CD4-positive, alpha-beta T cell (primary cell): ENCODE data around the gene PBX4. TPM values are rescaled to one million over a fixed set of nuclear protein-coding genes. Genes with fewer than 3 reads are reported as not detected.

Source experiments
- ATAC-seq: fragments of 200-7000 bp; cut with Tn5 transposase; one replicate; pipeline ENCODE4 v1.10.0; 2022; ENCODE audit warnings: mild to moderate bottlenecking; ENCODE audit not compliant: poor library complexity
- CTCF ChIA-PET: fragments of 350-600 bp; sonication (Branson Sonifier 250); formaldehyde crosslinking; loops from one replicate; lab custom pipeline; 2021; ENCODE audit warnings: antibody characterized with exemption, inconsistent platforms; lab: Charles Lee
- POLR2A ChIA-PET: fragments of 350-600 bp; sonication (Branson Sonifier 250); formaldehyde crosslinking; loops from one replicate; lab custom pipeline; 2021; ENCODE audit warnings: antibody characterized with exemption, inconsistent platforms; lab: Charles Lee
- DNase-seq, 14 experiments: peaks; one replicate each; pipeline ENCODE4 v3.0.0-alpha.2; 2013 to 2020; ENCODE audit warnings: mixed read lengths in 2 of 14
- H3K27ac ChIP-seq, 2 donors: one replicate each; pipeline versions ENCODE4 v1.5.1 to v1.7.0; 2013; ENCODE audit warnings: low read length in 2 of 2, low read depth in 1 of 2, mild to moderate bottlenecking in 1 of 2
- H3K27me3 ChIP-seq, 2 experiments: 1 replicate in 1 of 2; 2 replicates in 1 of 2; pipeline versions ENCODE4 v1.6.1 to v1.7.0; 2013; ENCODE audit warnings: low read length in 2 of 2, control low read depth in 1 of 2, mild to moderate bottlenecking in 1 of 2, moderate library complexity in 1 of 2; ENCODE audit not compliant: insufficient read depth in 2 of 2, control insufficient read depth in 1 of 2
- H3K36me3 ChIP-seq: one replicate; pipeline ENCODE4 v1.6.1; 2013; ENCODE audit warnings: low read length, control low read depth; ENCODE audit not compliant: insufficient read depth
- H3K4me1 ChIP-seq: one replicate; pipeline ENCODE4 v1.6.1; 2013; ENCODE audit warnings: low read length, control low read depth; ENCODE audit not compliant: insufficient read depth
- H3K4me3 ChIP-seq: one replicate; pipeline ENCODE4 v1.5.1; 2013; ENCODE audit warnings: mild to moderate bottlenecking, low read length, moderate library complexity
- H3K9me3 ChIP-seq, 2 experiments: 1 replicate in 1 of 2; 2 replicates in 1 of 2; pipeline versions ENCODE4 v1.6.1 to v1.7.0; 2013; ENCODE audit warnings: low read length in 2 of 2, mild to moderate bottlenecking in 2 of 2, control low read depth in 1 of 2, moderate library complexity in 1 of 2; ENCODE audit not compliant: control insufficient read depth in 1 of 2, insufficient read depth in 1 of 2
- H3K27ac Mint-ChIP-seq: one replicate; pipeline ENCODE4 v1.8.0; 2020; ENCODE audit warnings: mixed read lengths
- H3K27me3 Mint-ChIP-seq: one replicate; pipeline ENCODE4 v1.8.0; 2021; ENCODE audit warnings: mixed read lengths
- H3K36me3 Mint-ChIP-seq: one replicate; pipeline ENCODE4 v1.8.0; 2021; ENCODE audit warnings: low read depth, mixed read lengths
- H3K4me1 Mint-ChIP-seq: one replicate; pipeline ENCODE4 v1.8.0; 2021; ENCODE audit warnings: low read depth, mixed read lengths
- H3K4me3 Mint-ChIP-seq: one replicate; pipeline ENCODE4 v1.8.0; 2020; ENCODE audit warnings: mild to moderate bottlenecking, mixed read lengths
- H3K9me3 Mint-ChIP-seq: one replicate; pipeline ENCODE4 v1.8.0; 2020; ENCODE audit warnings: mixed read lengths
- CTCF ChIP-seq: fragments of 200-600 bp; IDR thresholded peaks from one replicate; pipeline ENCODE4 v1.8.0; 2022; ENCODE audit warnings: antibody characterized with exemption, mild to moderate bottlenecking
- intact Hi-C, 2 experiments: fragments of 100-400 bp; cut with DNase I in 1 of 2; cut with micrococcal nuclease in 1 of 2; formaldehyde crosslinking; loops; one replicate each; pipeline versions ENCODE4 v1.15.1 to v1.9.0; 2023 to 2025; cut with DNase I, micrococcal nuclease
- total RNA-seq, 174 experiments: library from RNA in 2 of 174; stranded (reverse) in 2 of 174; gene quantifications; one replicate each; pipeline ENCODE4 v1.2.3 and lab custom pipeline; 2021 to 2026

The PBX4 gene
- total RNA-seq, 2 experiments from 2014 or later, result 50.1 to 51.8 TPM

GRCh38 chr19:19649155-19649554 is 30.7 kb upstream of the PBX4 start:
- Mint-ChIP-seq H3K27me3 (no peaks in the 10 kb centered on the region), H3K4me3 (no peak overlapping the region), H3K4me1 (peaks cover under 1% of the 10 kb centered on the region), H3K27ac (no peak overlapping the region), H3K9me3 (no peaks in the 10 kb centered on the region), H3K36me3 (peaks cover 89% of the 10 kb centered on the region)
- intact Hi-C loops, result loop anchor here in 1 of 2 experiments (10.0 kb wide), 1 partner anchor 284 kb away; no protein-coding TSS in a partner anchor
- DNase-seq (no peak), ATAC-seq (no peak)
- ChIA-PET CTCF (interaction anchor here (2.1 kb wide), 1 partner anchor 117 kb away, joined by 6 read pairs; no protein-coding TSS in a partner anchor), POLR2A (interaction anchor here (1.2 to 1.5 kb wide), 2 partner anchors 13 to 14 kb away, joined by 3 to 6 read pairs; partner anchors contain the start of gene ATP13A1)
- no peaks in the 10 kb centered on the region for H3K27me3 ChIP-seq
- H3K27ac ChIP-seq, result no peak overlapping the region
- H3K36me3 ChIP-seq, result peaks cover 85% of the 10 kb centered on the region
- H3K4me3 ChIP-seq, result no peak overlapping the region
- H3K4me1 ChIP-seq, result peaks cover 2% of the 10 kb centered on the region
- no peak for TF ChIP-seq CTCF
- H3K9me3 ChIP-seq, result no peaks in the 10 kb centered on the region

- Histone ChIP-seq H3K4me3 (no peak overlapping the region), H3K4me1 (peaks cover 15% of the 10 kb centered on the region), H3K36me3 (peaks cover 67% of the 10 kb centered on the region), H3K27me3 (no peaks in the 10 kb centered on the region), H3K27ac (no peak overlapping the region), H3K9me3 (no peaks in the 10 kb centered on the region)
- Mint-ChIP-seq H3K9me3 (no peaks in the 10 kb centered on the region), H3K4me1 (peaks cover 18% of the 10 kb centered on the region), H3K4me3 (no peak overlapping the region), H3K36me3 (peaks cover 93% of the 10 kb centered on the region), H3K27ac (peak overlapping the region; percentile 36), H3K27me3 (no peaks in the 10 kb centered on the region)
- ATAC-seq, result no peak
- ChIA-PET CTCF (no interaction called here), POLR2A (interaction anchor here (1.4 kb wide), 1 partner anchor 21 kb away, joined by 5 read pairs; the partner anchor contains the start of gene ZNF101)
- DNase-seq, result no peak
- no peak for TF ChIP-seq CTCF
- intact Hi-C loops, result loop anchor here in 1 of 2 experiments (10.0 kb wide), 1 partner anchor 282 kb away; no protein-coding TSS in a partner anchor
Observed at GRCh38 chr19:19647037-19647835, 28.7 kb upstream of the PBX4 start.

GRCh38 chr19:19645233-19645870 is 26.9 kb upstream of the PBX4 start:
- ATAC-seq, result no peak

More at GRCh38 chr19:19645233-19645870, 26.9 kb upstream of the PBX4 start:
- Histone ChIP-seq H3K4me1 (peaks cover 27% of the 10 kb centered on the region), H3K27ac (no peak overlapping the region), H3K9me3 (no peaks in the 10 kb centered on the region), H3K27me3 (no peaks in the 10 kb centered on the region), H3K36me3 (peaks cover 62% of the 10 kb centered on the region), H3K4me3 (no peak overlapping the region)
- no peak overlapping the region for H3K27ac Mint-ChIP-seq
- TF ChIP-seq CTCF, result no peak
- ChIA-PET POLR2A (interaction anchor here (0.8 to 0.9 kb wide), 2 partner anchors 23 to 113 kb away, joined by 3 read pairs; partner anchors contain the start of gene ZNF101), CTCF (interaction anchor here (2.2 kb wide), 1 partner anchor 114 kb away, joined by 57 read pairs; no protein-coding TSS in a partner anchor)
- intact Hi-C loops, result loop anchor here in 1 of 2 experiments (2.0 to 10.0 kb wide), 3 partner anchors 17 to 313 kb away; partner anchors contain the start of gene ATP13A1
- H3K4me3 Mint-ChIP-seq, result no peak overlapping the region
- no peaks in the 10 kb centered on the region for H3K27me3 Mint-ChIP-seq
- H3K36me3 Mint-ChIP-seq, result peaks cover 79% of the 10 kb centered on the region
- DNase-seq, result no peak
- H3K9me3 Mint-ChIP-seq, result no peaks in the 10 kb centered on the region
- H3K4me1 Mint-ChIP-seq, result peaks cover 23% of the 10 kb centered on the region
